ENCODE data around the gene IGF2R.

IGF2R gene

GRCh38 chr6:159977255-159977903 is 8.5 kb downstream of the IGF2R start:
- DNase-seq (ENCODE audit: low spot score) = no peak

- no peak for DNase-seq (ENCODE audit: low spot score)
Measured at GRCh38 chr6:159977904-159978268, 9.0 kb downstream of the IGF2R start.

- peak; percentile 19 for DNase-seq (ENCODE audit: low spot score)
Measured at GRCh38 chr6:159978291-159979135, 9.6 kb downstream of the IGF2R start.

GRCh38 chr6:159979136-159979874 is 10.4 kb downstream of the IGF2R start:
- peak; percentile 43 for DNase-seq (ENCODE audit: low spot score)

- peak; percentile 14 for DNase-seq (ENCODE audit: low spot score)
Measured at GRCh38 chr6:159980474-159980873, 11.6 kb downstream of the IGF2R start.

GRCh38 chr6:159981071-159981402 is 12.2 kb downstream of the IGF2R start:
- DNase-seq (ENCODE audit: low spot score) = no peak

GRCh38 chr6:159981403-159982245 is 12.7 kb downstream of the IGF2R start:
- DNase-seq (ENCODE audit: low spot score) = no peak

- no peak for DNase-seq (ENCODE audit: low spot score)
Measured at GRCh38 chr6:159982731-159983506, 14.0 kb downstream of the IGF2R start.

GRCh38 chr6:159983641-159984080 is 14.8 kb downstream of the IGF2R start:
- no peak for DNase-seq (ENCODE audit: low spot score)

GRCh38 chr6:159984268-159984786 is 15.4 kb downstream of the IGF2R start:
- no peak for DNase-seq (ENCODE audit: low spot score)

GRCh38 chr6:159985296-159985945 is 16.5 kb downstream of the IGF2R start:
- no peak for DNase-seq (ENCODE audit: low spot score)

GRCh38 chr6:159988983-159989454 is 20.1 kb downstream of the IGF2R start:
- DNase-seq (ENCODE audit: low spot score) = no peak

GRCh38 chr6:159989492-159990480 is 20.9 kb downstream of the IGF2R start:
- DNase-seq (ENCODE audit: low spot score) = no peak

GRCh38 chr6:159992366-159992765 is 23.5 kb downstream of the IGF2R start:
- DNase-seq (ENCODE audit: low spot score) = no peak

GRCh38 chr6:159995405-159995804 is 26.5 kb downstream of the IGF2R start:
- DNase-seq (ENCODE audit: low spot score) = no peak

- no peak for DNase-seq (ENCODE audit: low spot score)
Measured at GRCh38 chr6:159996087-159996622, 27.3 kb downstream of the IGF2R start.

GRCh38 chr6:159996626-159997497 is 28.0 kb downstream of the IGF2R start:
- no peak for DNase-seq (ENCODE audit: low spot score)
